A549 (cell line): ENCODE results near the gene KRT81. TPM values are rescaled to one million over a fixed set of nuclear protein-coding genes. Genes with fewer than 3 reads are reported as not detected.
A peak's percentile ranks its signal among the peaks of the same experiment; 100 is the strongest.
"Not testable (repeated sequence)": the region's sequence is repeated elsewhere in the genome, so short reads cannot be mapped to it uniquely, and the experiment has no call there.

ENCODE experiments used
- ATAC-seq, 2 experiments: fragments of 200-7000 bp in 1 of 2; fragments of >200 bp in 1 of 2; cut with Nextera tagmentation in 1 of 2; cut with Tn5 transposase in 1 of 2; 3 replicates each; pipeline versions ENCODE4 v1.8.0 to v1.9.1; 2018 to 2020; ENCODE audit warnings: mild to moderate bottlenecking in 1 of 2, moderate library complexity in 1 of 2
- CTCF ChIA-PET: fragments of 300-600 bp; sonication (Branson Sonifier 250); formaldehyde crosslinking; extraction: SDS; loops from one replicate; lab custom pipeline; 2021; ENCODE audit warnings: antibody characterized with exemption, inconsistent platforms; lab: Yijun Ruan, JAX
- POLR2A ChIA-PET: fragments of 350-600 bp; formaldehyde crosslinking; extraction: SDS; loops from one replicate; lab custom pipeline; 2021; ENCODE audit warnings: antibody characterized with exemption, inconsistent platforms; lab: Yijun Ruan, JAX
- DNase-seq, 2 experiments: peaks; one replicate each; pipeline versions ENCODE4 v3.0.0 to v3.0.0-alpha.2; 2011 to 2016; ENCODE audit warnings: low read depth in 1 of 2, low spot score in 1 of 2
- FAIRE-seq: peaks from 2 replicates; lab custom pipeline; 2011; peaks lifted over from hg19 to GRCh38; lab: Jason Lieb, UNC
- H3K27ac ChIP-seq, 2 experiments: fragments of >200 bp; sonication (Bioruptor Twin); formaldehyde crosslinking; 3 replicates each; pipeline ENCODE4 v1.5.1; 2016 to 2017
- H3K4me1 ChIP-seq: fragments of >200 bp; sonication (Bioruptor Twin); formaldehyde crosslinking; 3 replicates; pipeline ENCODE4 v1.6.1; 2016
- H3K4me2 ChIP-seq: fragments of >200 bp; sonication (Bioruptor Twin); formaldehyde crosslinking; 3 replicates; pipeline ENCODE4 v1.6.1; 2016
- H3K4me3 ChIP-seq: fragments of >200 bp; sonication (Bioruptor Twin); formaldehyde crosslinking; 3 replicates; pipeline ENCODE4 v1.5.1; 2016
- H3K9me3 ChIP-seq: fragments of >200 bp; sonication (Bioruptor Twin); formaldehyde crosslinking; 3 replicates; pipeline ENCODE4 v1.6.1; 2016
- ATOH8 ChIP-seq: fragments of 250-450 bp; sonication (Bioruptor Pico); IDR thresholded peaks from 2 replicates; pipeline ENCODE4 v1.5.0; 2020; ENCODE audit warnings: low read depth, mild to moderate bottlenecking, moderate library complexity
- BHLHE40 ChIP-seq: IDR thresholded peaks from 2 replicates; pipeline ENCODE4 v1.6.1; 2012; ENCODE audit warnings: low read depth, low read length, inconsistent platforms
- EHMT2 ChIP-seq: fragments of 200-600 bp; sonication (generic); IDR thresholded peaks from 2 replicates; pipeline ENCODE4 v1.6.1; 2016; ENCODE audit warnings: antibody characterized with exemption, low read depth, mild to moderate bottlenecking, moderate library complexity
- ELK1 ChIP-seq: fragments of 150-350 bp; IDR thresholded peaks from 2 replicates; pipeline ENCODE4 v1.6.1; 2014; ENCODE audit warnings: low read depth, mild to moderate bottlenecking, low read length
- ESRRA ChIP-seq: fragments of 150-350 bp; IDR thresholded peaks from 2 replicates; pipeline ENCODE4 v1.6.1; 2014; ENCODE audit warnings: mild to moderate bottlenecking, low read length, borderline replicate concordance
- GATA3 ChIP-seq: IDR thresholded peaks from 2 replicates; pipeline ENCODE4 v1.6.1; 2012; ENCODE audit warnings: borderline replicate concordance
- HDAC2 ChIP-seq: fragments of 200-600 bp; sonication (generic); IDR thresholded peaks from 2 replicates; pipeline ENCODE4 v1.6.1; 2016
- HMGXB4 ChIP-seq: fragments of 250-450 bp; sonication (Bioruptor Pico); IDR thresholded peaks from 2 replicates; pipeline ENCODE4 v1.5.0; 2021; ENCODE audit warnings: mild to moderate bottlenecking, moderate library complexity, borderline replicate concordance
- HOXA7 ChIP-seq: fragments of 250-450 bp; sonication (Bioruptor Pico); IDR thresholded peaks from 2 replicates; pipeline ENCODE4 v1.5.0; 2020; ENCODE audit warnings: mild to moderate bottlenecking, moderate library complexity
- KDM1A ChIP-seq: fragments of 200-600 bp; sonication (generic); IDR thresholded peaks from 2 replicates; pipeline ENCODE4 v1.6.1; 2016; ENCODE audit warnings: low read depth, mild to moderate bottlenecking
- MAZ ChIP-seq: fragments of 150-350 bp; IDR thresholded peaks from 2 replicates; pipeline ENCODE4 v1.6.1; 2014; ENCODE audit warnings: antibody characterized with exemption, low read depth, low read length, borderline replicate concordance
- NR3C1 ChIP-seq: fragments of >200 bp; sonication (Bioruptor Twin); formaldehyde crosslinking; IDR thresholded peaks from 3 replicates; pipeline ENCODE4 v1.6.1; 2017
- PBX3 ChIP-seq: IDR thresholded peaks from 2 replicates; pipeline ENCODE4 v1.6.1; 2012
- POLR2AphosphoS2 ChIP-seq: conservative IDR thresholded peaks from 2 replicates; pipeline ENCODE4 v1.6.1; 2012; ENCODE audit warnings: low read length, improper control_type of control experiment, inconsistent platforms
- RARB ChIP-seq: fragments of 250-450 bp; sonication (Bioruptor Pico); IDR thresholded peaks from 2 replicates; pipeline ENCODE4 v1.8.0; 2021; ENCODE audit warnings: mild to moderate bottlenecking, moderate library complexity
- SREBF2 ChIP-seq: fragments of 450-650 bp; IDR thresholded peaks from 2 replicates; pipeline ENCODE4 v1.6.1; 2014; ENCODE audit warnings: mild to moderate bottlenecking, moderate library complexity
- TFCP2L1 ChIP-seq: fragments of 250-450 bp; sonication (Bioruptor Pico); IDR thresholded peaks from 2 replicates; pipeline ENCODE4 v1.5.0; 2021; ENCODE audit warnings: mild to moderate bottlenecking
- TP53 ChIP-seq: fragments of 250-450 bp; sonication (Bioruptor Pico); IDR thresholded peaks from 2 replicates; pipeline ENCODE4 v1.5.0; 2021; ENCODE audit warnings: mild to moderate bottlenecking, moderate library complexity
- USF2 ChIP-seq: fragments of 450-650 bp; IDR thresholded peaks from 2 replicates; pipeline ENCODE4 v1.6.1; 2014; ENCODE audit warnings: antibody characterized with exemption
- WGBS: methylation state at CpG from one replicate; pipeline ENCODE4 v1.1.6; 2017; ENCODE audit errors: missing lambda C conversion rate; 5-methylcytosine and 5-hydroxymethylcytosine counted together
- polyA plus RNA-seq, 4 experiments: library from polyadenylated mRNA; depleted of rRNA in 3 of 4; stranded (reverse); fragments of >200 nt; fragmentation: RNase III in 1 of 4; extraction: RNeasy Plus Mini Kit Qiagen cat#74134 plus additional on column Dnase treatment in 1 of 4; gene quantifications; 2 replicates in 3 of 4; 3 replicates in 1 of 4; pipeline ENCODE4 v1.2.3, GENCODE V29; 2011 to 2017

The KRT81 gene
- polyA plus RNA-seq, 2 of the 4 experiments (the other 2 are of a cell fraction), result 1,799 to 3,643 TPM

GRCh38 chr12:52241205-52241842 lies 50.0 kb downstream of the KRT81 start (continued):
- TF ChIP-seq PBX3 (peak; percentile 86), GATA3 (peak; percentile 45; the same call in 1 of the 2 replicates), POLR2AphosphoS2 (peak; percentile 95), ELK1 (no peak), ATOH8 (CRISPR knock-in tag) (no peak), TFCP2L1 (0 out of 2 replicates have a peak, but pooled peaks have one; percentile 8), TP53 (CRISPR knock-in tag) (peak; percentile 73), EHMT2 (no peak), MAZ (no peak), HDAC2 (no peak), NR3C1 (no peak)
- TF ChIP-seq, all 56 proteins: peak for 12

- not testable (repeated sequence) for DNase-seq
Observed at GRCh38 chr12:52240247-52240646, 51.1 kb downstream of the KRT81 start.

GRCh38 chr12:52239767-52240166 lies 51.6 kb downstream of the KRT81 start:
- peaks cover 95% of the 10 kb centered on the region for H3K4me1 ChIP-seq
- H3K4me2 ChIP-seq, result peak overlapping the region; percentile 99
- DNase-seq, result peak in 1 of 2 experiments; percentile 26
- peak overlapping the region; percentile 93 for H3K4me3 ChIP-seq
- TF ChIP-seq USF2, result no peak
- TF ChIP-seq SREBF2, result no peak
- no peak for TF ChIP-seq BHLHE40
- TF ChIP-seq KDM1A, result no peak
- no peak for TF ChIP-seq MAZ
- TF ChIP-seq ESRRA, result no peak
- TF ChIP-seq PBX3, result 0 out of 2 replicates have a peak, but pooled peaks have one; percentile 52
- ChIA-PET CTCF (interaction anchor here (2.3 to 13.1 kb wide), 5 partner anchors 17 to 82 kb away, joined by 11 to 182 read pairs (median 33); no protein-coding TSS in a partner anchor), POLR2A (interaction anchor here (2.4 to 7.4 kb wide), 3 partner anchors 40 to 45 kb away, joined by 7 to 54 read pairs (median 15); no protein-coding TSS in a partner anchor)
- no peaks in the 10 kb centered on the region for H3K9me3 ChIP-seq
- WGBS, result 28% methylated on average over 2 of the region's 2 CpGs
- ATAC-seq, result no peak
- peak overlapping the region; percentile 97 for H3K27ac ChIP-seq
- FAIRE-seq, result no peak

More at GRCh38 chr12:52240247-52240646, 51.1 kb downstream of the KRT81 start:
- Histone ChIP-seq H3K4me1 (peaks cover 99% of the 10 kb centered on the region), H3K4me3 (0 out of 3 replicates have a peak overlapping the region, but pooled peaks have one; percentile 93), H3K27ac (peak overlapping the region; percentile 97; a peak in 5 of 6 replicates), H3K4me2 (peak overlapping the region; percentile 99)
- TF ChIP-seq HOXA7 (CRISPR knock-in tag) (0 out of 2 replicates have a peak, but pooled peaks have one; percentile 36), TP53 (CRISPR knock-in tag) (0 out of 2 replicates have a peak, but pooled peaks have one; percentile 56), HMGXB4 (CRISPR knock-in tag) (0 out of 2 replicates have a peak, but pooled peaks have one; percentile 57), RARB (CRISPR knock-in tag) (peak; percentile 66; the same call in 1 of the 2 replicates)
- not testable (repeated sequence) for H3K9me3 ChIP-seq, ATAC-seq, FAIRE-seq
- 62% methylated on average over 6 of the region's 6 CpGs for WGBS
- POLR2A ChIA-PET, result interaction anchor here (2.4 to 7.4 kb wide), 2 partner anchors 40 to 45 kb away, joined by 7 to 54 read pairs; no protein-coding TSS in a partner anchor
- CTCF ChIA-PET, result interaction anchor here (3.1 to 13.1 kb wide), 4 partner anchors 18 to 83 kb away, joined by 15 to 182 read pairs (median 38); no protein-coding TSS in a partner anchor
